Measurements from ENCODE around the gene SAMD9.

DNA sequence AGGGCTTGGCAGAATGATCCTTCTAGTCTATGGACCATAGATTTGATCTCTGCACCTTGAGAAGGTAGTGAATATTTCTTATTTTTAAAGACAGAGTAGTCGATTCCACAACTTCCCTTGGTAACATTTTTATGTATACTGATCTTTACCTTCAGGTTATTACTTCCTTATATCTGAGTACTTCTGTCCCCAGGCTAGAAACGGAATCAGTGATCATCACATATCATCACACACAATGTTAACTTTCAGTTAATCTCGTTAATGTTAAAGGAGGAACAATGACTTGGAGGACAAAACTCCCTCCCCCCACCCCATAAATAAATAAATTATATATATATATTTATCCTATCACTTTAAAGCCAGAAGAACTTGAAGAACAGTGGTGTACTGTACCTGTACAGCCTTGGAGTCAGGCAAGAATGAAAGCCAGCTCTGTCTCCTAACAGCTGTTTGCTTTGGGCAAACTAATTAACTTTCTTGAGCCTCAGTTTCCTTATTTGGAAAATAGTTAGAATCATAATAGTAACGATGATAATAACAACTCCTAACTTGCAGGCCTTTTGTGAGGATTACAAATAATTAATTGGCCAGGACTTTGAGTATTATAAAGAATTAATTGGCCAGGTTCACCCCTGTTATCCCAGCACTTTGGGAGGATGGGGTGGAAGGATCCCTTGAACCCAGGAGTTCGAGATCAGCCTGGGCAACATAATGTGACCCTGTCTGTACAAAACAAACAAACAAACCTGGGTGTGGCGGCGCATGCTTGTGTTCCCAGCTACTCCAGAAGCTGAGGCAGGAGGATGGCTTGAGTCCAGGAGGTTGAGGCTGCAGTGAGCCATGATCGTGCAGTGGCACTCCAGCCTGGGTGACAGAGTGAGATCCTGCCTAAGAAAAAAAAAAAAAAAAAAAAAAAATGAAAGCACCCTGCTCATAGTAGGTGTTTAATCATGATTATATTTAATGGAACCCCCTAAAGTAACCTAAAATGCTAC, 63.5 kb downstream of the SAMD9 start:
- TF ChIP-seq, protein P1, sequence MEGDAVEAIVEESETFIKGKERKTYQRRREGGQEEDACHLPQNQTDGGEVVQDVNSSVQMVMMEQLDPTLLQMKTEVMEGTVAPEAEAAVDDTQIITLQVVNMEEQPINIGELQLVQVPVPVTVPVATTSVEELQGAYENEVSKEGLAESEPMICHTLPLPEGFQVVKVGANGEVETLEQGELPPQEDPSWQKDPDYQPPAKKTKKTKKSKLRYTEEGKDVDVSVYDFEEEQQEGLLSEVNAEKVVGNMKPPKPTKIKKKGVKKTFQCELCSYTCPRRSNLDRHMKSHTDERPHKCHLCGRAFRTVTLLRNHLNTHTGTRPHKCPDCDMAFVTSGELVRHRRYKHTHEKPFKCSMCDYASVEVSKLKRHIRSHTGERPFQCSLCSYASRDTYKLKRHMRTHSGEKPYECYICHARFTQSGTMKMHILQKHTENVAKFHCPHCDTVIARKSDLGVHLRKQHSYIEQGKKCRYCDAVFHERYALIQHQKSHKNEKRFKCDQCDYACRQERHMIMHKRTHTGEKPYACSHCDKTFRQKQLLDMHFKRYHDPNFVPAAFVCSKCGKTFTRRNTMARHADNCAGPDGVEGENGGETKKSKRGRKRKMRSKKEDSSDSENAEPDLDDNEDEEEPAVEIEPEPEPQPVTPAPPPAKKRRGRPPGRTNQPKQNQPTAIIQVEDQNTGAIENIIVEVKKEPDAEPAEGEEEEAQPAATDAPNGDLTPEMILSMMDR (conservative IDR thresholded peaks at IDR 0.05 in 1 of 2, IDR thresholded peaks at IDR 0.05 in 1 of 2; ENCODE audit: extremely low read depth in 1 of 2, insufficient read depth in 1 of 2, low read depth in 1 of 2, low read length in 2 of 2) = no peak
- TF ChIP-seq EZH2 (IDR thresholded peaks at IDR 0.05; ENCODE audit: borderline replicate concordance, low read length) = no peak

Measured in mammary epithelial cell (primary cell).